Adrenal gland (tissue), 12 donors: ENCODE results near the gene SMIM24. TPM values are rescaled to one million over a fixed set of nuclear protein-coding genes. Genes with fewer than 3 reads are reported as not detected.

ENCODE experiments used
- DNase-seq, 7 donors: peaks; one replicate each; pipeline ENCODE4 v3.0.0-alpha.2; 2019 to 2020
- H3K27ac ChIP-seq, 5 donors: fragments of 200-600 bp; sonication (generic) in 4 of 5; 1 replicate in 3 of 5; 2 replicates in 2 of 5; pipeline versions ENCODE4 v1.5.1 to v1.8.0; 2016 to 2020; ENCODE audit warnings: mild to moderate bottlenecking in 1 of 5
- H3K27me3 ChIP-seq: fragments of 200-600 bp; 2 replicates; pipeline ENCODE4 v1.8.0; 2021
- H3K36me3 ChIP-seq, 2 donors: fragments of 200-600 bp; replicated peaks in 1 of 2; 1 replicate in 1 of 2; 2 replicates in 1 of 2; pipeline versions ENCODE4 v1.5.1 to v1.8.0; 2018 to 2022
- H3K4me1 ChIP-seq, 2 donors: fragments of 200-600 bp; replicated peaks in 1 of 2; 1 replicate in 1 of 2; 2 replicates in 1 of 2; pipeline versions ENCODE4 v1.5.1 to v1.8.0; 2018 to 2021
- H3K4me3 ChIP-seq, 4 donors: fragments of 200-600 bp; sonication (generic) in 3 of 4; one replicate each; pipeline ENCODE4 v1.5.1; 2016 to 2018
- H3K9me3 ChIP-seq, 3 donors: fragments of 200-600 bp; sonication (generic) in 1 of 3; replicated peaks in 1 of 3; 1 replicate in 2 of 3; 2 replicates in 1 of 3; pipeline versions ENCODE4 v1.5.1 to v1.8.0; 2016 to 2021
- CTCF ChIP-seq, 6 experiments: fragments of 450-650 bp in 4 of 6; fragments of 200-600 bp in 2 of 6; sonication (generic) in 1 of 6; IDR thresholded peaks; 1 replicate in 5 of 6; 2 replicates in 1 of 6; pipeline versions ENCODE4 v1.5.1 to v1.8.0; 2016 to 2021; ENCODE audit warnings: antibody characterized with exemption in 6 of 6, mild to moderate bottlenecking in 2 of 6, moderate library complexity in 1 of 6
- POLR2A ChIP-seq, 2 donors: fragments of 450-650 bp; IDR thresholded peaks; one replicate each; pipeline ENCODE4 v1.6.1; 2017; ENCODE audit warnings: antibody characterized with exemption in 2 of 2, mild to moderate bottlenecking in 2 of 2, moderate library complexity in 1 of 2
- WGBS, 4 donors: extraction: QIAGEN DNeasy Blood & Tissue Kit in 2 of 4; methylation state at CpG; one replicate each; pipeline versions ENCODE4 v1.1.5 to v1.1.7; 2013 to 2017; 5-methylcytosine and 5-hydroxymethylcytosine counted together
- intact Hi-C, 2 donors: fragments of 100-400 bp; cut with DNase I; formaldehyde crosslinking; loops; one replicate each; pipeline versions ENCODE4 v1.14.1 to v1.15.0; 2022 to 2023
- polyA plus RNA-seq, 3 donors: library from polyadenylated mRNA; stranded (reverse); fragments of 200-250 nt in 2 of 3; fragments of 350-450 nt in 1 of 3; fragmentation: Illumina TruSeq in 1 of 3; extraction: RNeasy Lipid Tissue Mini Kit (QIAGEN cat#74804) in 1 of 3; gene quantifications; one replicate each; pipeline ENCODE4 v1.2.3, GENCODE V29; 2013 to 2014
- total RNA-seq, 9 donors: library from RNA; depleted of rRNA in 4 of 9; stranded (reverse); fragments of >200 nt in 4 of 9; fragments of 120-200 nt in 1 of 9; fragmentation: NEBNext Ultra II Directional in 1 of 9; extraction: Animal tissue kit (Norgen Biotek cat#: 25700) in 1 of 9; gene quantifications; one replicate each; pipeline versions ENCODE4 v1.1.0 to v1.2.4, GENCODE V29; 2013 to 2023
- donor health status: healthy with polysubstance abuse.
- donor health status: Bipolar disorder and iron deficiency.
- donor health status: DM: yes; HTN: yes; CAD: no.
- donor health status: DM: no; HTN: no; CAD: no.
- donor health status: DM: no; HTN: no; CAD: no.
- donor health status: DM: yes; HTN: yes; CAD: no.

SMIM24 gene
- total and polyA plus RNA-seq, 12 donors: 0.36 to 0.48 TPM; not detected in 10

DNA sequence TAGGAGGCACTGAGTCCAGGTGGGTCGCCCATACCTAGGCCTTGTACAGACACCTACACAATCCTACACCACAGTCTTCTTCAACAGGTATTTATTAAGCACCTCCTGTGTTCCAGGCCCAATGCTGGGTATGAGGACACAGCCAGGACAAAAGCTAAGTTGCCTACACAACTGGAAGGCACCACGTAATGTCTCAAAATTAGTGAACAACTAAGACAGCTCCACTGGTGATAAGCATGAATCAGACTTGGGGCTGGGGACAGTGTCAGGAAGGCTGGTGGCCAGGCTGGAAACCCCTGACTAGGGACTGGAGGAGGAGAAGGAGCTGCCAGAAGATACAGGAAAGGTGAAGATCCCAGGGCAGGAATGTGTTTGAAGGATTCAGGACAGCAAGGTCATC lies 2.4 kb downstream of the SMIM24 start:
- Histone ChIP-seq H3K4me3 (no peak overlapping the region), H3K36me3 (no peaks in the 10 kb centered on the region), H3K4me1 (no peaks in the 10 kb centered on the region), H3K27ac (no peak overlapping the region), H3K27me3 (peaks cover 9% of the 10 kb centered on the region), H3K9me3 (no peaks in the 10 kb centered on the region)
- DNase-seq: no peak
- WGBS, 4 donors: 87 to 100% (median 89%) methylated on average over 2 of the region's 2 CpGs
- TF ChIP-seq CTCF (IDR thresholded peaks at IDR 0.05): no peak
- TF ChIP-seq POLR2A (IDR thresholded peaks at IDR 0.05): no peak
- intact Hi-C loops: no loop called here

GRCh38 chr19:3477506-3477905 lies 2.8 kb downstream of the SMIM24 start:
- intact Hi-C loops: no loop called here
- H3K27ac ChIP-seq: no peak overlapping the region

GRCh38 chr19:3476830-3477229 lies 3.5 kb downstream of the SMIM24 start:
- intact Hi-C loops: no loop called here

More at GRCh38 chr19:3477506-3477905, 2.8 kb downstream of the SMIM24 start:
- no peaks in the 10 kb centered on the region for H3K9me3 ChIP-seq
- H3K27me3 ChIP-seq: peaks cover 4% of the 10 kb centered on the region
- no peak for DNase-seq
- H3K4me1 ChIP-seq: peaks cover 0 to 4% of the 10 kb centered on the region in 2 donors
- H3K36me3 ChIP-seq: no peaks in the 10 kb centered on the region
- no peak for TF ChIP-seq POLR2A (IDR thresholded peaks at IDR 0.05)
- no peak for TF ChIP-seq CTCF (IDR thresholded peaks at IDR 0.05)
- no peak overlapping the region for H3K4me3 ChIP-seq

GRCh38 chr19:3475449-3475848 lies 4.9 kb downstream of the SMIM24 start:
- Histone ChIP-seq H3K4me1 (peaks cover 0 to 7% of the 10 kb centered on the region in 2 donors), H3K36me3 (no peaks in the 10 kb centered on the region), H3K27ac (no peak overlapping the region), H3K4me3 (no peak overlapping the region), H3K27me3 (no peaks in the 10 kb centered on the region), H3K9me3 (no peaks in the 10 kb centered on the region)
- WGBS, 4 donors: 67 to 74% (median 74%) methylated on average over 4 of the region's 4 CpGs
- no peak for DNase-seq
- intact Hi-C loops: loop anchor here in 1 of 2 donors (2.0 kb wide), 1 partner anchor 153 kb away; no protein-coding TSS in a partner anchor
- TF ChIP-seq POLR2A (IDR thresholded peaks at IDR 0.05) (no peak), CTCF (IDR thresholded peaks at IDR 0.05) (no peak)

More at GRCh38 chr19:3476830-3477229, 3.5 kb downstream of the SMIM24 start:
- Histone ChIP-seq H3K4me3 (no peak overlapping the region), H3K9me3 (no peaks in the 10 kb centered on the region), H3K27ac (no peak overlapping the region), H3K36me3 (no peaks in the 10 kb centered on the region), H3K4me1 (peaks cover 0 to 7% of the 10 kb centered on the region in 2 donors), H3K27me3 (no peaks in the 10 kb centered on the region)
- 56 to 90% (median 86%) methylated on average over 2 of the region's 2 CpGs for WGBS, 4 donors
- DNase-seq: no peak
- TF ChIP-seq POLR2A (IDR thresholded peaks at IDR 0.05) (no peak), CTCF (IDR thresholded peaks at IDR 0.05) (no peak)
